Measurements from ENCODE around the gene IFTAP. TPM values are rescaled to one million over a fixed set of nuclear protein-coding genes. Genes with fewer than 3 reads are reported as not detected.

Gene IFTAP
- total RNA-seq, 2 experiments from 2014 or later, result 2.3 to 3.6 TPM

- Mint-ChIP-seq H3K27me3 (peaks cover 11% of the 10 kb centered on the region), H3K9me3 (no peaks in the 10 kb centered on the region), H3K36me3 (ENCODE audit: low read depth) (no peaks in the 10 kb centered on the region), H3K4me1 (ENCODE audit: low read depth) (no peaks in the 10 kb centered on the region), H3K4me3 (no peak overlapping the region), H3K27ac (no peak overlapping the region)
- TF ChIP-seq, protein P1, sequence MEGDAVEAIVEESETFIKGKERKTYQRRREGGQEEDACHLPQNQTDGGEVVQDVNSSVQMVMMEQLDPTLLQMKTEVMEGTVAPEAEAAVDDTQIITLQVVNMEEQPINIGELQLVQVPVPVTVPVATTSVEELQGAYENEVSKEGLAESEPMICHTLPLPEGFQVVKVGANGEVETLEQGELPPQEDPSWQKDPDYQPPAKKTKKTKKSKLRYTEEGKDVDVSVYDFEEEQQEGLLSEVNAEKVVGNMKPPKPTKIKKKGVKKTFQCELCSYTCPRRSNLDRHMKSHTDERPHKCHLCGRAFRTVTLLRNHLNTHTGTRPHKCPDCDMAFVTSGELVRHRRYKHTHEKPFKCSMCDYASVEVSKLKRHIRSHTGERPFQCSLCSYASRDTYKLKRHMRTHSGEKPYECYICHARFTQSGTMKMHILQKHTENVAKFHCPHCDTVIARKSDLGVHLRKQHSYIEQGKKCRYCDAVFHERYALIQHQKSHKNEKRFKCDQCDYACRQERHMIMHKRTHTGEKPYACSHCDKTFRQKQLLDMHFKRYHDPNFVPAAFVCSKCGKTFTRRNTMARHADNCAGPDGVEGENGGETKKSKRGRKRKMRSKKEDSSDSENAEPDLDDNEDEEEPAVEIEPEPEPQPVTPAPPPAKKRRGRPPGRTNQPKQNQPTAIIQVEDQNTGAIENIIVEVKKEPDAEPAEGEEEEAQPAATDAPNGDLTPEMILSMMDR (IDR thresholded peaks at IDR 0.05), result no peak
- intact Hi-C loops (cut with micrococcal nuclease), result loop anchor here (5.0 kb wide), 1 partner anchor 60 kb away; no protein-coding TSS in a partner anchor
- DNase-seq (no peak), ATAC-seq (no peak)
- CTCF ChIA-PET, result interaction anchor here (0.9 to 3.9 kb wide), 3 partner anchors 46 to 59 kb away, joined by 3 to 16 read pairs (median 4); no protein-coding TSS in a partner anchor
- POLR2A ChIA-PET, result no interaction called here
Observed at GRCh38 chr11:36622431-36623136, 28.3 kb downstream of the IFTAP start.

GRCh38 chr11:36623494-36623893 is 29.2 kb downstream of the IFTAP start:
- no peak for DNase-seq
- Mint-ChIP-seq H3K27ac (no peak overlapping the region), H3K27me3 (peaks cover 11% of the 10 kb centered on the region), H3K36me3 (ENCODE audit: low read depth) (no peaks in the 10 kb centered on the region), H3K4me3 (no peak overlapping the region), H3K4me1 (ENCODE audit: low read depth) (no peaks in the 10 kb centered on the region), H3K9me3 (no peaks in the 10 kb centered on the region)
- ChIA-PET CTCF (interaction anchor here (0.9 to 1.0 kb wide), 3 partner anchors 47 to 60 kb away, joined by 3 to 4 read pairs (median 3); no protein-coding TSS in a partner anchor), POLR2A (no interaction called here)
- TF ChIP-seq, protein P1 (IDR thresholded peaks at IDR 0.05), result no peak
- intact Hi-C loops (cut with micrococcal nuclease), result loop anchor here (5.0 kb wide), 1 partner anchor 61 kb away; no protein-coding TSS in a partner anchor
- no peak for ATAC-seq

GRCh38 chr11:36627006-36627405 is 32.7 kb downstream of the IFTAP start:
- Mint-ChIP-seq H3K4me3 (no peak overlapping the region), H3K27ac (no peak overlapping the region), H3K27me3 (peaks cover 10% of the 10 kb centered on the region), H3K9me3 (no peaks in the 10 kb centered on the region), H3K36me3 (ENCODE audit: low read depth) (no peaks in the 10 kb centered on the region), H3K4me1 (ENCODE audit: low read depth) (no peaks in the 10 kb centered on the region)
- ATAC-seq, result no peak
- TF ChIP-seq, protein P1 (IDR thresholded peaks at IDR 0.05), result no peak
- intact Hi-C loops (cut with micrococcal nuclease), result no loop called here
- DNase-seq, result no peak
- ChIA-PET CTCF (no interaction called here), POLR2A (no interaction called here)

GRCh38 chr11:36627471-36627870 is 33.2 kb downstream of the IFTAP start:
- intact Hi-C loops (cut with micrococcal nuclease), result no loop called here
- H3K4me3 Mint-ChIP-seq, result no peak overlapping the region
- H3K27me3 Mint-ChIP-seq, result peaks cover 10% of the 10 kb centered on the region
- no peaks in the 10 kb centered on the region for H3K9me3 Mint-ChIP-seq
- DNase-seq, result no peak
- no peaks in the 10 kb centered on the region for H3K4me1 Mint-ChIP-seq (ENCODE audit: low read depth)
- CTCF ChIA-PET, result interaction anchor here (1.5 kb wide), 1 partner anchor 64 kb away, joined by 6 read pairs; no protein-coding TSS in a partner anchor
- TF ChIP-seq, protein P1 (IDR thresholded peaks at IDR 0.05), result no peak
- POLR2A ChIA-PET, result no interaction called here
- no peaks in the 10 kb centered on the region for H3K36me3 Mint-ChIP-seq (ENCODE audit: low read depth)
- H3K27ac Mint-ChIP-seq, result no peak overlapping the region
- ATAC-seq, result no peak

DNA sequence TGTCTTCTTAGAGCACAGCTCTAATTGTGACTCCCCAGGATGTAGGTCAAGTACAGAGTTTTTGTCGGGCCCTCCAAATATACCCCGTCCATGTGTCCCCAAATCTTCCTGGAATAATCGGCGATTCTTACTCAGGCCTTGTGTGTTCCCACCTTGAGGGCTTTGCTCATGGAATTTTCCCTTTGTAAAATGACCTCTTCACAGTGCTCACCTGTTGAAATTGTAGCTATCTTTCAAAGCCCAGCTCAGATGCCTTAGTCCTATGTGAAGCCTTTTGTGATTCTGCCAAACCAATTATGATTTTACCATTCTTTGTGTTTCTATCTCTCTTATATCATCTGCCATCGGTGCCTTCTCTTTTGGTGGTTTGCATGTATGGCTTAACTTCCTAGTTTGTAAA is 33.8 kb downstream of the IFTAP start:
- Mint-ChIP-seq H3K27ac (no peak overlapping the region), H3K4me3 (no peak overlapping the region), H3K9me3 (no peaks in the 10 kb centered on the region), H3K27me3 (peaks cover 10% of the 10 kb centered on the region), H3K36me3 (ENCODE audit: low read depth) (no peaks in the 10 kb centered on the region), H3K4me1 (ENCODE audit: low read depth) (no peaks in the 10 kb centered on the region)
- intact Hi-C loops (cut with micrococcal nuclease), result no loop called here
- ChIA-PET CTCF (interaction anchor here (1.5 kb wide), 1 partner anchor 64 kb away, joined by 6 read pairs; no protein-coding TSS in a partner anchor), POLR2A (no interaction called here)
- no peak for ATAC-seq
- TF ChIP-seq, protein P1 (IDR thresholded peaks at IDR 0.05), result no peak
- DNase-seq, result no peak

All from activated CD8-positive, alpha-beta T cell treated with anti-CD3 and anti-CD28 coated beads for 36 hours (primary cell).